GM18519 (cell line): ENCODE data around the gene CMTR1.

Source experiments
- ATAC-seq: cut with Tn5 transposase; IDR thresholded peaks from one replicate; pipeline ENCODE4 v1.9.1; 2021; ENCODE audit warnings: mild to moderate bottlenecking, moderate library complexity; ENCODE audit not compliant: unreplicated experiment, low FRiP score

The CMTR1 gene

GRCh38 chr6:37507690-37508421 is 74.8 kb downstream of the CMTR1 start:
- ATAC-seq = no peak

- no peak for ATAC-seq
These were observed 78.2 kb downstream of the CMTR1 start for GRCh38 chr6:37511201-37511600.

- no peak for ATAC-seq
These were observed 78.9 kb downstream of the CMTR1 start for GRCh38 chr6:37511910-37512399.

GRCh38 chr6:37512400-37513011 is 79.5 kb downstream of the CMTR1 start:
- no peak for ATAC-seq

- ATAC-seq = no peak
These were observed 80.1 kb downstream of the CMTR1 start for GRCh38 chr6:37513155-37513554.

- ATAC-seq = no peak
These were observed 80.6 kb downstream of the CMTR1 start for GRCh38 chr6:37513576-37513975.

GRCh38 chr6:37514321-37514771 is 81.3 kb downstream of the CMTR1 start:
- ATAC-seq = no peak

- ATAC-seq = no peak
These were observed 81.8 kb downstream of the CMTR1 start for GRCh38 chr6:37514837-37515236.

GRCh38 chr6:37515712-37516075 is 82.7 kb downstream of the CMTR1 start:
- ATAC-seq = no peak

- ATAC-seq = peak; percentile 52
These were observed 83.3 kb downstream of the CMTR1 start for GRCh38 chr6:37516076-37516919.

GRCh38 chr6:37516920-37517405 is 83.9 kb downstream of the CMTR1 start:
- no peak for ATAC-seq

GRCh38 chr6:37517411-37517812 is 84.4 kb downstream of the CMTR1 start:
- no peak for ATAC-seq

- ATAC-seq = no peak
These were observed 85.1 kb downstream of the CMTR1 start for GRCh38 chr6:37518116-37518515.

GRCh38 chr6:37519461-37519860 is 86.4 kb downstream of the CMTR1 start:
- no peak for ATAC-seq

- no peak for ATAC-seq
These were observed 87.9 kb downstream of the CMTR1 start for GRCh38 chr6:37520926-37521325.

GRCh38 chr6:37521674-37522073 is 88.7 kb downstream of the CMTR1 start:
- ATAC-seq = no peak

GRCh38 chr6:37522836-37523235 is 89.8 kb downstream of the CMTR1 start:
- no peak for ATAC-seq

- no peak for ATAC-seq
These were observed 90.4 kb downstream of the CMTR1 start for GRCh38 chr6:37523412-37523811.

GRCh38 chr6:37524025-37524969 is 91.3 kb downstream of the CMTR1 start:
- no peak for ATAC-seq

GRCh38 chr6:37524970-37525318 is 91.9 kb downstream of the CMTR1 start:
- ATAC-seq = no peak
